Loucy (cell line): Measurements from ENCODE around the gene GLT8D2.
A peak's percentile ranks its signal among the peaks of the same experiment; 100 is the strongest.

Experiments used
- H2AFZ ChIP-seq: fragments of 200-600 bp; sonication (generic); 2 replicates; pipeline ENCODE4 v1.6.0; 2016; ENCODE audit warnings: antibody characterized with exemption, mild to moderate bottlenecking, low read length, moderate library complexity
- H3F3A ChIP-seq: fragments of 200-600 bp; 2 replicates; pipeline ENCODE4 v1.6.0; 2016; ENCODE audit warnings: antibody characterized with exemption, low read depth, mild to moderate bottlenecking
- H3K27me3 ChIP-seq: fragments of 200-600 bp; sonication (generic); 2 replicates; pipeline ENCODE4 v1.6.1; 2014; ENCODE audit warnings: low read length, mild to moderate bottlenecking; ENCODE audit not compliant: insufficient read depth, poor library complexity, severe bottlenecking
- H3K36me3 ChIP-seq: fragments of 200-600 bp; sonication (generic); 2 replicates; pipeline ENCODE4 v1.6.1; 2016; ENCODE audit warnings: low read length; ENCODE audit not compliant: insufficient read depth
- H3K4me1 ChIP-seq: fragments of 200-600 bp; sonication (generic); 2 replicates; pipeline ENCODE4 v1.5.1; 2014; ENCODE audit warnings: low read length, mild to moderate bottlenecking; ENCODE audit not compliant: insufficient read depth, poor library complexity, severe bottlenecking
- H3K4me2 ChIP-seq: fragments of 200-600 bp; sonication (generic); 2 replicates; pipeline ENCODE4 v1.6.0; 2014; ENCODE audit warnings: antibody characterized with exemption, low read length, low read depth, mild to moderate bottlenecking; ENCODE audit not compliant: poor library complexity, severe bottlenecking
- H3K4me3 ChIP-seq: fragments of 200-600 bp; sonication (generic); 2 replicates; pipeline ENCODE4 v1.5.1; 2014; ENCODE audit warnings: low read length, mild to moderate bottlenecking, mixed read lengths; ENCODE audit not compliant: poor library complexity, severe bottlenecking
- H3K79me2 ChIP-seq: fragments of 200-600 bp; sonication (generic); 2 replicates; pipeline ENCODE4 v1.6.1; 2014; ENCODE audit warnings: low read length; ENCODE audit not compliant: insufficient read depth
- H3K9ac ChIP-seq: fragments of 200-600 bp; sonication (generic); 2 replicates; pipeline ENCODE4 v1.6.0; 2014; ENCODE audit warnings: mild to moderate bottlenecking, low read depth, low read length, moderate library complexity; ENCODE audit not compliant: poor library complexity, severe bottlenecking
- H3K9me2 ChIP-seq: fragments of 200-600 bp; sonication (generic); replicated peaks from 2 replicates; pipeline ENCODE4 v1.6.1; 2016; ENCODE audit warnings: low read depth, low read length, mixed read lengths
- H3K9me3 ChIP-seq: fragments of 200-600 bp; sonication (generic); 2 replicates; pipeline ENCODE4 v1.6.1; 2014; ENCODE audit warnings: mild to moderate bottlenecking, antibody characterized with exemption, low read length, low read depth; ENCODE audit not compliant: insufficient read depth
- H4K20me1 ChIP-seq: fragments of 200-600 bp; sonication (generic); 2 replicates; pipeline ENCODE4 v1.6.0; 2014; ENCODE audit warnings: antibody characterized with exemption, low read length, mild to moderate bottlenecking; ENCODE audit not compliant: insufficient read depth, poor library complexity, severe bottlenecking
- EZH2phosphoT487 ChIP-seq: fragments of 200-600 bp; IDR thresholded peaks from 2 replicates; pipeline ENCODE4 v1.6.1; 2018; ENCODE audit warnings: antibody characterized with exemption, mild to moderate bottlenecking, moderate library complexity, borderline replicate concordance
- TF ChIP-seq, protein P1 (sequence below): fragments of 200-600 bp; sonication (generic); conservative IDR thresholded peaks from 2 replicates; pipeline ENCODE4 v1.5.1; 2014; ENCODE audit warnings: mild to moderate bottlenecking, antibody characterized with exemption, low read length

The GLT8D2 gene

DNA sequence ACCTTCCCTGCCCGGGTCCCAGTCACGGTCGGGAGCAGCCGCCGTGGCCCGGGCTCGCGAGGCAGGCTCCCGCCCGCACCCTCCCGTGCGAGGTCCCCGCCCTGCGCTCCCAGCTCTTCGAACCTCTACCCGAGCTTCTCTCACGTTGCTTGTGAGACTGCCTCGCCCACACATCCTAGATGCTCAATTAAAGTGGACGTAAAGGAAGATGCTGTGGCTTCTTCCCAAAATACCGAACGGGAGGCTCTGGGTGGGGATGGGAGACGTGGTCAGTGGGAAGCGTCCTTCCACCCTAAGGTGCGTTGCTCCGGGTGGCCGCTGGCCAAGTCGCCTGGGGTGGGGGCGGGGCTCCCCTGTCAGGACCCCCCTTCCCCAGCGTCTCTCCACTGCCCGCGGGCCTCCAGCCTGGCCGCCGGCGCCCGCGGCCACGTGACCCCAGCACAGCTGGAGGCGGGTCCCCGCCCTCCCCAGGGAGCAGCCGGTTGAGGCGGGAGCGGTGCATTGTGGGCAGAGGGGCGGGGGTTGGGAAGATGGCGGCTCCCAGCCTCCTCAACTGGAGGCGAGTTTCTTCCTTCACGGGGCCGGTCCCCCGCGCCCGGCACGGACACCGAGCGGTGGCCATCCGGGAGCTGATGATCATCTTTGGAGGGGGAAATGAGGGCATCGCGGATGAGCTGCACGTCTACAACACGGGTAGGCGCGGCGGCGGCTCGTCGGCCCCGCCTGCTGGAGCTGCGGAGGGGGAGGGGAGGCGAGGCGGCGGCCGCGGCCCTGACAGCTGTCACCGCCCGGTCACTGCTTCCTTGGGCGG, 14.2 kb upstream of the GLT8D2 start, which contains the start of gene HCFC2:
Gene HCFC2, plus strand, starts transcription at position 501 of the 811 bp plus-strand sequence. Its CDS starts 30 bp downstream, at position 531.
- no peaks in the 10 kb centered on the region for H3K9me2 ChIP-seq
- H2AFZ ChIP-seq = peak within 1 kb of the TSS; percentile 96
- H3K4me3 ChIP-seq = peak within 1 kb of the TSS; percentile 82
- H4K20me1 ChIP-seq = peaks cover 19% of the 10 kb centered on the region
- no peaks in the 10 kb centered on the region for H3K36me3 ChIP-seq
- no peaks in the 10 kb centered on the region for H3K9me3 ChIP-seq
- H3K9ac ChIP-seq = peak within 1 kb of the TSS; percentile 70
- TF ChIP-seq EZH2phosphoT487 = no peak
- TF ChIP-seq, protein P1, sequence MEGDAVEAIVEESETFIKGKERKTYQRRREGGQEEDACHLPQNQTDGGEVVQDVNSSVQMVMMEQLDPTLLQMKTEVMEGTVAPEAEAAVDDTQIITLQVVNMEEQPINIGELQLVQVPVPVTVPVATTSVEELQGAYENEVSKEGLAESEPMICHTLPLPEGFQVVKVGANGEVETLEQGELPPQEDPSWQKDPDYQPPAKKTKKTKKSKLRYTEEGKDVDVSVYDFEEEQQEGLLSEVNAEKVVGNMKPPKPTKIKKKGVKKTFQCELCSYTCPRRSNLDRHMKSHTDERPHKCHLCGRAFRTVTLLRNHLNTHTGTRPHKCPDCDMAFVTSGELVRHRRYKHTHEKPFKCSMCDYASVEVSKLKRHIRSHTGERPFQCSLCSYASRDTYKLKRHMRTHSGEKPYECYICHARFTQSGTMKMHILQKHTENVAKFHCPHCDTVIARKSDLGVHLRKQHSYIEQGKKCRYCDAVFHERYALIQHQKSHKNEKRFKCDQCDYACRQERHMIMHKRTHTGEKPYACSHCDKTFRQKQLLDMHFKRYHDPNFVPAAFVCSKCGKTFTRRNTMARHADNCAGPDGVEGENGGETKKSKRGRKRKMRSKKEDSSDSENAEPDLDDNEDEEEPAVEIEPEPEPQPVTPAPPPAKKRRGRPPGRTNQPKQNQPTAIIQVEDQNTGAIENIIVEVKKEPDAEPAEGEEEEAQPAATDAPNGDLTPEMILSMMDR = no peak
- peaks cover 30% of the 10 kb centered on the region for H3K79me2 ChIP-seq
- H3F3A ChIP-seq = no peaks in the 10 kb centered on the region
- H3K4me2 ChIP-seq = peak within 1 kb of the TSS; percentile 81
- H3K27me3 ChIP-seq = no peaks in the 10 kb centered on the region
- H3K4me1 ChIP-seq = peaks cover 18% of the 10 kb centered on the region

- H3K9me3 ChIP-seq = no peaks in the 10 kb centered on the region
- peak overlapping the region; percentile 96 for H2AFZ ChIP-seq
- H4K20me1 ChIP-seq = peaks cover 19% of the 10 kb centered on the region
- H3K4me2 ChIP-seq = peak overlapping the region; percentile 81
- no peaks in the 10 kb centered on the region for H3F3A ChIP-seq
- no peaks in the 10 kb centered on the region for H3K36me3 ChIP-seq
- peak overlapping the region; percentile 82 for H3K4me3 ChIP-seq
- peak overlapping the region; percentile 70 for H3K9ac ChIP-seq
- no peaks in the 10 kb centered on the region for H3K27me3 ChIP-seq
- H3K79me2 ChIP-seq = peaks cover 30% of the 10 kb centered on the region
- H3K9me2 ChIP-seq = no peaks in the 10 kb centered on the region
- H3K4me1 ChIP-seq = peaks cover 18% of the 10 kb centered on the region
- TF ChIP-seq, protein P1 = no peak
- TF ChIP-seq EZH2phosphoT487 = no peak
Observed at GRCh38 chr12:104063712-104064030, 13.7 kb upstream of the GLT8D2 start.

DNA sequence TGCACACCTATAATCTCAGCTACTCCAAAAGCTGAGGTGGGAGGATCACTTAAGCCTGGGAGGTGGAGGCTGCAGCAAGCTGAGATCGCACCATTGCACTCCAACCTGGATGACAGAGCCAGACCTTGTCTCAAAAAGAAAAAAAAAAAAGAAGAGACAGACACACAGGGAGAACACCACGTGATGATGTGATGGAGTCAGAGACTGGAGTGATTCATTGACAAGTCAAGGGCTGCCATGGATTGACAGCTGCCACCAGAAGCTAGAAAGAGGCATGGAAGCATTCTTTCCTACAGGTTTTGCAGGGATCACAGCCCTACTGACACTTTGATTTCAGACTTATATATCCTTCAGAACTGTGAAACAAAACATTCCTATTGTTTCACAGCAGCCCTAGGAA, 10.8 kb upstream of the GLT8D2 start:
- H3K36me3 ChIP-seq = no peaks in the 10 kb centered on the region

More for the DNA sequence above, 10.8 kb upstream of the GLT8D2 start:
- H2AFZ ChIP-seq = no peak overlapping the region
- H3F3A ChIP-seq = no peaks in the 10 kb centered on the region
- no peak overlapping the region for H3K4me3 ChIP-seq
- TF ChIP-seq, protein P1 = no peak
- TF ChIP-seq EZH2phosphoT487 = no peak
- no peaks in the 10 kb centered on the region for H3K9me3 ChIP-seq
- no peaks in the 10 kb centered on the region for H3K9me2 ChIP-seq
- no peak overlapping the region for H3K9ac ChIP-seq
- no peak overlapping the region for H3K4me2 ChIP-seq
- H3K4me1 ChIP-seq = peaks cover 11% of the 10 kb centered on the region
- peaks cover 7% of the 10 kb centered on the region for H4K20me1 ChIP-seq
- H3K79me2 ChIP-seq = peaks cover 11% of the 10 kb centered on the region
- no peaks in the 10 kb centered on the region for H3K27me3 ChIP-seq
